Colonic mucosa (tissue), 4 donors: ENCODE results near the gene EFCAB7. TPM values are rescaled to one million over a fixed set of nuclear protein-coding genes. Genes with fewer than 3 reads are reported as not detected.

Experiments
- DNase-seq: peaks from one replicate; pipeline ENCODE4 v3.0.0-alpha.2; 2020
- H3K27ac ChIP-seq: fragments of 200-600 bp; one replicate; pipeline ENCODE4 v1.8.0; 2021
- H3K27me3 ChIP-seq: fragments of 200-600 bp; one replicate; pipeline ENCODE4 v1.8.0; 2021
- H3K36me3 ChIP-seq: fragments of 200-600 bp; one replicate; pipeline ENCODE4 v1.8.0; 2021
- H3K4me1 ChIP-seq: fragments of 200-600 bp; one replicate; pipeline ENCODE4 v1.8.0; 2021; ENCODE audit warnings: mild to moderate bottlenecking
- H3K4me3 ChIP-seq: fragments of 200-600 bp; one replicate; pipeline ENCODE4 v1.8.0; 2021
- H3K9ac ChIP-seq, 2 donors: one replicate each; pipeline ENCODE4 v1.7.0; 2013; ENCODE audit warnings: control low read depth in 2 of 2, low read depth in 2 of 2, low read length in 2 of 2
- H3K9me3 ChIP-seq: fragments of 200-600 bp; one replicate; pipeline ENCODE4 v1.8.0; 2021
- CTCF ChIP-seq: fragments of 200-600 bp; IDR thresholded peaks from one replicate; pipeline ENCODE4 v1.8.0; 2022; ENCODE audit warnings: antibody characterized with exemption, mild to moderate bottlenecking
- intact Hi-C: fragments of 100-400 bp; cut with DNase I; formaldehyde crosslinking; loops from one replicate; pipeline ENCODE4 v1.14.1; 2022
- total RNA-seq, 2 donors: library from RNA; stranded (reverse); fragmentation: NEBNext Ultra II Directional in 1 of 2; extraction: Animal tissue kit (Norgen Biotek cat#: 25700) in 1 of 2; gene quantifications; one replicate each; pipeline ENCODE4 v1.2.1, GENCODE V29; 2021
- donor health status: healthy.
- donor health status: DM: no; HTN: no; CAD: no.
- donor health status: DM: no; HTN: no; CAD: no.

EFCAB7 gene
- total RNA-seq, 2 donors from 2014 or later = 2.0 to 3.8 TPM

GRCh38 chr1:63593886-63594605, 70.7 kb downstream of the EFCAB7 start:
- Histone ChIP-seq H3K9me3 (no peaks in the 10 kb centered on the region), H3K4me3 (peak overlapping the region; percentile 76), H3K27ac (peak overlapping the region; percentile 93), H3K4me1 (no peaks in the 10 kb centered on the region), H3K9ac (peak overlapping the region; percentile 91 to 95), H3K27me3 (no peaks in the 10 kb centered on the region), H3K36me3 (no peaks in the 10 kb centered on the region)
- no peak for TF ChIP-seq CTCF
- intact Hi-C loops = no loop called here
- peak; percentile 87 for DNase-seq

- Histone ChIP-seq H3K4me3 (no peak overlapping the region), H3K27ac (no peak overlapping the region), H3K36me3 (no peaks in the 10 kb centered on the region), H3K27me3 (no peaks in the 10 kb centered on the region), H3K9me3 (no peaks in the 10 kb centered on the region), H3K9ac (no peak overlapping the region), H3K4me1 (no peaks in the 10 kb centered on the region)
- no peak for TF ChIP-seq CTCF
- intact Hi-C loops = no loop called here
- DNase-seq = no peak
Measured at GRCh38 chr1:63595435-63595834, 72.1 kb downstream of the EFCAB7 start.

GRCh38 chr1:63599799-63600198, 76.5 kb downstream of the EFCAB7 start:
- TF ChIP-seq CTCF = no peak
- Histone ChIP-seq H3K4me3 (no peak overlapping the region), H3K36me3 (no peaks in the 10 kb centered on the region), H3K9me3 (no peaks in the 10 kb centered on the region), H3K4me1 (no peaks in the 10 kb centered on the region), H3K9ac (no peak overlapping the region), H3K27me3 (no peaks in the 10 kb centered on the region), H3K27ac (no peak overlapping the region)
- DNase-seq = no peak
- intact Hi-C loops = no loop called here

- Histone ChIP-seq H3K9me3 (no peaks in the 10 kb centered on the region), H3K36me3 (no peaks in the 10 kb centered on the region), H3K27ac (no peak overlapping the region), H3K9ac (no peak overlapping the region), H3K27me3 (no peaks in the 10 kb centered on the region), H3K4me3 (no peak overlapping the region), H3K4me1 (no peaks in the 10 kb centered on the region)
- intact Hi-C loops = no loop called here
- no peak for DNase-seq
- TF ChIP-seq CTCF = no peak
Measured at GRCh38 chr1:63600248-63600647, 76.9 kb downstream of the EFCAB7 start.

- Histone ChIP-seq H3K36me3 (no peaks in the 10 kb centered on the region), H3K4me1 (no peaks in the 10 kb centered on the region), H3K27me3 (no peaks in the 10 kb centered on the region), H3K4me3 (no peak overlapping the region), H3K27ac (no peak overlapping the region), H3K9me3 (no peaks in the 10 kb centered on the region), H3K9ac (no peak overlapping the region)
- TF ChIP-seq CTCF = no peak
- intact Hi-C loops = no loop called here
- DNase-seq = no peak
Measured at GRCh38 chr1:63601061-63601460, 77.7 kb downstream of the EFCAB7 start.
